ENCODE measurements around the gene BAHCC1. TPM values are rescaled to one million over a fixed set of nuclear protein-coding genes. Genes with fewer than 3 reads are reported as not detected.

Gene BAHCC1
- total and polyA plus RNA-seq, 2 donors (not counting 3 experiments of a cell fraction or from before 2014, with no cell fraction given), result 4.7 to 11.6 TPM

GRCh38 chr17:81449351-81449750, 54.1 kb downstream of the BAHCC1 start:
- H4K20me1 ChIP-seq (replicated peaks; ENCODE audit: control insufficient read depth, extremely low read depth, insufficient read depth, low read length), result no peaks in the 10 kb centered on the region
- ChIA-PET CTCF (interaction anchor here (0.8 to 1.1 kb wide), 3 partner anchors 8 to 57 kb away, joined by 3 to 5 read pairs (median 3); no protein-coding TSS in a partner anchor), POLR2A (no interaction called here)
- H3K27ac ChIP-seq (ENCODE audit: insufficient read depth, low read depth, low read length), result no peak overlapping the region
- intact Hi-C loops (cut with micrococcal nuclease), result no loop called here
- H3K4me3 ChIP-seq (replicated peaks in 1 of 3; ENCODE audit: insufficient read depth in 1 of 3, low read depth in 1 of 3, low read length in 3 of 3), result no peak overlapping the region
- H3K4me2 ChIP-seq (ENCODE audit: insufficient read depth, low read length), result no peak overlapping the region
- H3K9me3 ChIP-seq (replicated peaks; ENCODE audit: control insufficient read depth, insufficient read depth, low read length), result no peaks in the 10 kb centered on the region
- FAIRE-seq (no peak), DNase-seq (ENCODE audit: low read depth, low spot score) (no peak)
- H3K36me3 ChIP-seq (ENCODE audit: control insufficient read depth in 2 of 2, extremely low read depth in 1 of 2, insufficient read depth in 2 of 2, low read length in 2 of 2), result no peaks in the 10 kb centered on the region
- H3K79me2 ChIP-seq (ENCODE audit: control insufficient read depth, insufficient read depth, low read length), result no peaks in the 10 kb centered on the region
- BruUV-seq (replicated peaks), result no TSS peak
- no peaks in the 10 kb centered on the region for H3K9me1 ChIP-seq (replicated peaks; ENCODE audit: control insufficient read depth, extremely low read depth, insufficient read depth, low read length)
- no peak overlapping the region for H3K9ac ChIP-seq (replicated peaks; ENCODE audit: extremely low read depth, insufficient read depth, low read length)
- no peak overlapping the region for H2AFZ ChIP-seq (ENCODE audit: low read depth, low read length)
- H3K27me3 ChIP-seq (ENCODE audit: control insufficient read depth in 2 of 2, insufficient read depth in 2 of 2, low read length in 2 of 2), result no peaks in the 10 kb centered on the region
- H3K4me1 ChIP-seq (ENCODE audit: control insufficient read depth, extremely low read depth, insufficient read depth, low read length), result peaks cover 8% of the 10 kb centered on the region
- TF ChIP-seq FOS (IDR thresholded peaks at IDR 0.05; ENCODE audit: borderline replicate concordance, insufficient read depth, low read length) (no peak), POLR2A (IDR thresholded peaks at IDR 0.05; ENCODE audit: low read depth, low read length) (no peak), POLR2AphosphoS5 (IDR thresholded peaks at IDR 0.05; ENCODE audit: insufficient read depth, low read depth, low read length) (no peak), MAX (IDR thresholded peaks at IDR 0.05; ENCODE audit: insufficient read depth, insufficient read length) (no peak), CTCF (IDR thresholded peaks at IDR 0.05; ENCODE audit: extremely low read depth in 1 of 2, insufficient read depth in 1 of 2, low read depth in 1 of 2, low read length in 2 of 2) (no peak), MYC (IDR thresholded peaks at IDR 0.05; ENCODE audit: low read depth, low read length) (no peak), GATA2 (IDR thresholded peaks at IDR 0.05; ENCODE audit: insufficient read depth, insufficient read length, low read depth, low read length) (no peak), JUN (IDR thresholded peaks at IDR 0.05; ENCODE audit: borderline replicate concordance, insufficient read depth, insufficient read length, low read depth) (no peak), EZH2 (IDR thresholded peaks at IDR 0.05; ENCODE audit: borderline replicate concordance, low read depth, low read length, severe bottlenecking) (no peak)
- dilution Hi-C loops (cut with MboI; ENCODE audit: extremely low pct_ligation_motif_present, low sequenced_read_pairs), result no loop called here

Data from endothelial cell of umbilical vein (primary cell).